Natural killer cell (primary cell): Measurements from ENCODE around the gene DSCAML1. TPM values are rescaled to one million over a fixed set of nuclear protein-coding genes. Genes with fewer than 3 reads are reported as not detected.

Experiments used
- ATAC-seq, 3 donors: fragments of 150-1000 bp in 2 of 3; fragments of 200-7000 bp in 1 of 3; cut with Tn5 transposase; 1 replicate in 1 of 3; 2 replicates in 2 of 3; pipeline ENCODE4 v1.10.0; 2021; ENCODE audit warnings: mild to moderate bottlenecking in 2 of 3, moderate library complexity in 2 of 3
- DNase-seq, 2 donors: peaks; one replicate each; pipeline versions ENCODE4 v3.0.0 to v3.0.0-alpha.2; 2013 to 2021; ENCODE audit warnings: mixed read lengths in 1 of 2
- H3K27ac ChIP-seq: one replicate; pipeline ENCODE4 v1.5.1; 2013; ENCODE audit warnings: mild to moderate bottlenecking, low read length
- H3K27me3 ChIP-seq: one replicate; pipeline ENCODE4 v1.6.1; 2013; ENCODE audit warnings: low read length; ENCODE audit not compliant: control insufficient read depth, insufficient read depth
- H3K36me3 ChIP-seq: one replicate; pipeline ENCODE4 v1.6.1; 2013; ENCODE audit warnings: low read length; ENCODE audit not compliant: control insufficient read depth, insufficient read depth
- H3K4me1 ChIP-seq: one replicate; pipeline ENCODE4 v1.6.1; 2013; ENCODE audit warnings: low read length; ENCODE audit not compliant: control insufficient read depth, insufficient read depth
- H3K4me3 ChIP-seq: one replicate; pipeline ENCODE4 v1.5.1; 2013; ENCODE audit warnings: low read length
- H3K9me3 ChIP-seq: one replicate; pipeline ENCODE4 v1.6.1; 2013; ENCODE audit warnings: low read length; ENCODE audit not compliant: control insufficient read depth, insufficient read depth
- H3K27ac Mint-ChIP-seq, 2 donors: one replicate each; pipeline ENCODE4 v1.8.0; 2022; ENCODE audit warnings: mild to moderate bottlenecking in 2 of 2, mixed read lengths in 2 of 2, moderate library complexity in 1 of 2
- H3K27me3 Mint-ChIP-seq, 2 donors: one replicate each; pipeline ENCODE4 v1.8.0; 2022; ENCODE audit warnings: low read depth in 2 of 2, mixed read lengths in 2 of 2
- H3K36me3 Mint-ChIP-seq: one replicate; pipeline ENCODE4 v1.8.0; 2022; ENCODE audit warnings: mixed read lengths
- H3K4me1 Mint-ChIP-seq, 2 donors: one replicate each; pipeline ENCODE4 v1.8.0; 2022; ENCODE audit warnings: mixed read lengths in 2 of 2
- H3K4me3 Mint-ChIP-seq: one replicate; pipeline ENCODE4 v1.8.0; 2022; ENCODE audit warnings: mild to moderate bottlenecking, moderate library complexity, mixed read lengths
- H3K9me3 Mint-ChIP-seq, 2 donors: one replicate each; pipeline ENCODE4 v1.8.0; 2022; ENCODE audit warnings: mixed read lengths in 2 of 2
- WGBS: methylation state at CpG from one replicate; pipeline ENCODE4 v1.1.7; 2013; ENCODE audit warnings: missing lambda C conversion rate; ENCODE audit not compliant: insufficient coverage; 5-methylcytosine and 5-hydroxymethylcytosine counted together
- intact Hi-C: fragments of 100-400 bp; cut with micrococcal nuclease; formaldehyde crosslinking; loops from one replicate; pipeline ENCODE4 v1.14.2; 2022
- total RNA-seq, 4 donors: library from RNA; stranded (reverse); fragments of 120-200 nt in 1 of 4; gene quantifications; one replicate each; pipeline versions ENCODE4 v1.2.3 to v1.2.4, GENCODE V29; 2013 to 2022
- TF ChIP-seq, protein P1 (sequence below): fragments of 200-600 bp; IDR thresholded peaks from one replicate; pipeline ENCODE4 v1.8.0; 2022; ENCODE audit warnings: antibody characterized with exemption

DSCAML1 gene
- total RNA-seq, 3 donors from 2014 or later (not counting 1 experiment from before 2014, with no cell fraction given): 0.66 TPM; not detected in 2

DNA sequence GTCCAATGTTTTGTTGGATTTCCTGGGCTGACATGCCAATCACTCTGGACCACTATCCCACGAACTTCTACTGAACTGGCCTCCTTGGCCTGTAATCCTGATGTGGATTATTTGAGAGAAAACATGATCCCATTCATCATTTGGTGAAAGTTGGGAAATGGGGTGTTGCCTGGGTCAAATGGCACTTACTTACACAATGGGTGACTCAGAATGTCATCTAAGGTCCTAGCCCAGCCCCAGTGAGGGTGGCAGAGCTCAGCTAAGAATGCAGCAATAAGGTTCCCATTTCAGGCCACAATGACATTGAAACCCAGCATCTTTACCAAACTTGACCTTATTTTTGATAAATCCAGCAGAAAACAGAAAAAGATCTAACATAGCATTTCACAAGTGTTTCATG, 8.0 kb upstream of the DSCAML1 start:
- Mint-ChIP-seq H3K27me3 (peaks cover 13% of the 10 kb centered on the region in 2 donors), H3K9me3 (no peaks in the 10 kb centered on the region), H3K27ac (no peak overlapping the region), H3K4me1 (no peaks in the 10 kb centered on the region), H3K36me3 (no peaks in the 10 kb centered on the region), H3K4me3 (no peak overlapping the region)
- DNase-seq (no peak), ATAC-seq (no peak)
- Histone ChIP-seq H3K4me1 (peaks cover 15% of the 10 kb centered on the region), H3K27me3 (no peaks in the 10 kb centered on the region), H3K9me3 (no peaks in the 10 kb centered on the region), H3K36me3 (no peaks in the 10 kb centered on the region), H3K4me3 (no peak overlapping the region), H3K27ac (no peak overlapping the region)
- intact Hi-C loops: loop anchor here (10.0 kb wide), 1 partner anchor 370 kb away; the partner anchor contains the start of gene SCN2B
- TF ChIP-seq, protein P1, sequence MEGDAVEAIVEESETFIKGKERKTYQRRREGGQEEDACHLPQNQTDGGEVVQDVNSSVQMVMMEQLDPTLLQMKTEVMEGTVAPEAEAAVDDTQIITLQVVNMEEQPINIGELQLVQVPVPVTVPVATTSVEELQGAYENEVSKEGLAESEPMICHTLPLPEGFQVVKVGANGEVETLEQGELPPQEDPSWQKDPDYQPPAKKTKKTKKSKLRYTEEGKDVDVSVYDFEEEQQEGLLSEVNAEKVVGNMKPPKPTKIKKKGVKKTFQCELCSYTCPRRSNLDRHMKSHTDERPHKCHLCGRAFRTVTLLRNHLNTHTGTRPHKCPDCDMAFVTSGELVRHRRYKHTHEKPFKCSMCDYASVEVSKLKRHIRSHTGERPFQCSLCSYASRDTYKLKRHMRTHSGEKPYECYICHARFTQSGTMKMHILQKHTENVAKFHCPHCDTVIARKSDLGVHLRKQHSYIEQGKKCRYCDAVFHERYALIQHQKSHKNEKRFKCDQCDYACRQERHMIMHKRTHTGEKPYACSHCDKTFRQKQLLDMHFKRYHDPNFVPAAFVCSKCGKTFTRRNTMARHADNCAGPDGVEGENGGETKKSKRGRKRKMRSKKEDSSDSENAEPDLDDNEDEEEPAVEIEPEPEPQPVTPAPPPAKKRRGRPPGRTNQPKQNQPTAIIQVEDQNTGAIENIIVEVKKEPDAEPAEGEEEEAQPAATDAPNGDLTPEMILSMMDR: no peak
- 69% methylated on average over 1 of the region's 1 CpG for WGBS

DNA sequence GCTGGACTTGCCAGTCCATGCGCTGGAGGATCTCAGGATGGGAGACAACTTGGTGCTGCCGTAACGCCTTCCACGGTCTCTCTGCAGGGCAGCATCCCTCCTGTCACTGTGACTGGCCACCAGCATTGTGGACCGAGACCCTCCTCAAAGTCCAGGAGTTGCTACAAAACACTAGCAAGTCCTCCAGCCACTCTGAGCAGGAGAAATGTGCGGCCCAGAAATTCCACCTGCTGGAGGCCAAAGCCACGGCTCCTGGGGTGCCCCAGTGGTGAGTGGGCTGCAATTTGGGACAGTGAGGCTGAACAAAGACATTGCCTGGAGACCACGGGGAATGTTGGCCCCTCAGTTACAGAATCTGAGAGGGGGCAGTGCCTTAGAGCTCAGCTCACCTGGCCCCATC, 6.9 kb upstream of the DSCAML1 start:
- Mint-ChIP-seq H3K36me3 (no peaks in the 10 kb centered on the region), H3K4me3 (no peak overlapping the region), H3K27ac (no peak overlapping the region), H3K9me3 (no peaks in the 10 kb centered on the region), H3K27me3 (peaks cover 17 to 24% of the 10 kb centered on the region in 2 donors), H3K4me1 (no peaks in the 10 kb centered on the region)
- no peak for ATAC-seq
- H3K27ac ChIP-seq: no peak overlapping the region
- DNase-seq: no peak
- intact Hi-C loops: loop anchor here (10.0 kb wide), 1 partner anchor 371 kb away; the partner anchor contains the start of gene SCN2B
- no peaks in the 10 kb centered on the region for H3K36me3 ChIP-seq
- H3K27me3 ChIP-seq: no peaks in the 10 kb centered on the region
- TF ChIP-seq, protein P1: no peak
- no peak overlapping the region for H3K4me3 ChIP-seq
- H3K4me1 ChIP-seq: peaks cover 9% of the 10 kb centered on the region
- WGBS: 91% methylated on average over 8 of the region's 8 CpGs
- H3K9me3 ChIP-seq: no peaks in the 10 kb centered on the region

DNA sequence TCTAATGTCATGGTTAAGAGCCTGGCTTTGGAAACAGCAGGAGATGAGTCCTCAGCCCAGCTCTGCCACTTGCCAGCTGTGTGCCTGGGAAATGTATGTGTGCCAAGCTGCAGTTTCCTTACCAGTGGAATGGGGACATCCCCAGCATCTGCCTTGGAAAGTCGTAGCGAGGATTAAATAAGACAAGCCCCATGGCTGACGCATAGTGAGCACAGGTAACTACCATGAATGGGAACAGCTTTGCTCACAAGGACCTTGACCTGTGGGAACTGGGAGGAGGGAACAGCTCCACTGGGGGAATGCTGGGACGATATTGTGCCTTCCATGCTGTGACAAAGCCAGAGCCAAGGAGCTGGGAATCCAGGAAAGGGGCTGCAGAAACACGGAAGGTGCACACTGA, 2.6 kb upstream of the DSCAML1 start:
- no peaks in the 10 kb centered on the region for H3K9me3 ChIP-seq
- H3K36me3 Mint-ChIP-seq: no peaks in the 10 kb centered on the region
- H3K27ac ChIP-seq: no peak overlapping the region
- DNase-seq: no peak
- peaks cover 19% of the 10 kb centered on the region for H3K27me3 ChIP-seq
- no peak overlapping the region for H3K27ac Mint-ChIP-seq
- peaks cover 39 to 54% of the 10 kb centered on the region in 2 donors for H3K27me3 Mint-ChIP-seq
- H3K36me3 ChIP-seq: no peaks in the 10 kb centered on the region
- 73% methylated on average over 5 of the region's 5 CpGs for WGBS
- peaks cover 0 to 5% of the 10 kb centered on the region in 2 donors for H3K4me1 Mint-ChIP-seq
- H3K4me3 ChIP-seq: no peak overlapping the region
- no peaks in the 10 kb centered on the region for H3K9me3 Mint-ChIP-seq
- intact Hi-C loops: loop anchor here (10.0 kb wide), 1 partner anchor 375 kb away; the partner anchor contains the start of gene SCN2B
- H3K4me3 Mint-ChIP-seq: no peak overlapping the region
- H3K4me1 ChIP-seq: peaks cover 19% of the 10 kb centered on the region
- ATAC-seq: no peak
- TF ChIP-seq, protein P1: no peak

DNA sequence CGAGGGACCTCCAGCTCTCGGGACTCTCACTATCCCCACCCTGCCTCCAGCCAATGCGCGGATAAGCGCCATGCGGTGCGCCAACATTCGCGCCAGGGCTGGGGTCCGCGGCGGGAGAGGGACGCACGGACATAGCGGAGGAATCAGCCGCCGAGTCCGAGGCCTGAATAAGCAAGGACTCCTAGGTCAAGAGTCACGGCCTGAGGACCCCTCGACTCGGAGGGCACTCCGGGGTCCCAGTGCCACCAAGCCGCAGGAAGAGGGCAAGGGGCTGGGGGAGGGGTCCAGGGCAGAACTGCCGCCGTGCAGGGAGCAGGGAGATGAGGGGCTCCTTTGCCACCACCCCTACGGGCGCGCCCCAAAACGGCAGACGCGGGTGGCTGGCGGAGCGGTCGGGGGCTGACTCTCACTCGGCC, 552 bp downstream of the DSCAML1 start:
- H3K4me1 ChIP-seq: peaks cover 19% of the 10 kb centered on the region
- H3K36me3 ChIP-seq: no peaks in the 10 kb centered on the region
- Mint-ChIP-seq H3K27me3 (peaks cover 49 to 73% of the 10 kb centered on the region in 2 donors), H3K4me1 (peaks cover 0 to 5% of the 10 kb centered on the region in 2 donors), H3K27ac (no peak overlapping the region), H3K36me3 (no peaks in the 10 kb centered on the region), H3K4me3 (no peak overlapping the region), H3K9me3 (no peaks in the 10 kb centered on the region)
- no peaks in the 10 kb centered on the region for H3K9me3 ChIP-seq
- no peak overlapping the region for H3K4me3 ChIP-seq
- WGBS: 7% methylated on average over 35 of the region's 35 CpGs
- no peak for DNase-seq
- no peak for ATAC-seq
- TF ChIP-seq, protein P1: no peak
- peaks cover 27% of the 10 kb centered on the region for H3K27me3 ChIP-seq
- intact Hi-C loops: no loop called here
- H3K27ac ChIP-seq: no peak overlapping the region
